D721Med (cell line): ENCODE measurements around the gene PLCB4.
"Not testable (repeated sequence)": the region's sequence is repeated elsewhere in the genome, so short reads cannot be mapped to it uniquely, and the experiment has no call there.

Experiments
- DNase-seq: peaks from one replicate; pipeline ENCODE4 v3.0.0; 2011; ENCODE audit warnings: low spot score; ENCODE audit not compliant: insufficient read length
- FAIRE-seq: peaks from 2 replicates; lab custom pipeline; 2011; peaks lifted over from hg19 to GRCh38; lab: Jason Lieb, UNC
- TF ChIP-seq, protein P1 (sequence below): IDR thresholded peaks from 2 replicates; pipeline ENCODE4 v1.5.1; 2012; ENCODE audit warnings: mild to moderate bottlenecking, control low read depth; ENCODE audit not compliant: insufficient read depth; ENCODE audit errors: missing control alignments

Gene PLCB4

GRCh38 chr20:9145142-9145541 is 76.3 kb downstream of the PLCB4 start:
- TF ChIP-seq, protein P1, sequence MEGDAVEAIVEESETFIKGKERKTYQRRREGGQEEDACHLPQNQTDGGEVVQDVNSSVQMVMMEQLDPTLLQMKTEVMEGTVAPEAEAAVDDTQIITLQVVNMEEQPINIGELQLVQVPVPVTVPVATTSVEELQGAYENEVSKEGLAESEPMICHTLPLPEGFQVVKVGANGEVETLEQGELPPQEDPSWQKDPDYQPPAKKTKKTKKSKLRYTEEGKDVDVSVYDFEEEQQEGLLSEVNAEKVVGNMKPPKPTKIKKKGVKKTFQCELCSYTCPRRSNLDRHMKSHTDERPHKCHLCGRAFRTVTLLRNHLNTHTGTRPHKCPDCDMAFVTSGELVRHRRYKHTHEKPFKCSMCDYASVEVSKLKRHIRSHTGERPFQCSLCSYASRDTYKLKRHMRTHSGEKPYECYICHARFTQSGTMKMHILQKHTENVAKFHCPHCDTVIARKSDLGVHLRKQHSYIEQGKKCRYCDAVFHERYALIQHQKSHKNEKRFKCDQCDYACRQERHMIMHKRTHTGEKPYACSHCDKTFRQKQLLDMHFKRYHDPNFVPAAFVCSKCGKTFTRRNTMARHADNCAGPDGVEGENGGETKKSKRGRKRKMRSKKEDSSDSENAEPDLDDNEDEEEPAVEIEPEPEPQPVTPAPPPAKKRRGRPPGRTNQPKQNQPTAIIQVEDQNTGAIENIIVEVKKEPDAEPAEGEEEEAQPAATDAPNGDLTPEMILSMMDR: no peak

DNA sequence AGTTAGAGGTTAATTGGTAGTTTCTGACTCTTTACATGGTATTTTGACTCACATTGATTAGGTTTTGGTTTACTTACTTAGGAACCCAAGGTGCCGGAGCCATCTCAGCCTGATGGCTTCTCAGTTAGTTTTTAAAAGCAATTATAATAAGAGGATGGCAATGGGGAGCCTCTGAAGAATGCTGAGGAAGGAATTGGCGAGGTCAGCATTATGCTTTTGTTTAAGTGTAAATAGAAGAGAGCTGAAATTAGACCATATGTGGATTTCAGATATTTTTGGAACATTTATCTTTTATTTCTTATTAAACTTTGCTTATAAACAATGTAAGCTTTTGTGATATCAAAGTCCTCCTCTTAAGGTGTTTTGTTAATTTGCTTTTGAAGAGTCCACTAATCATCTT is 77.8 kb downstream of the PLCB4 start:
- FAIRE-seq: no peak

More at GRCh38 chr20:9145142-9145541, 76.3 kb downstream of the PLCB4 start:
- FAIRE-seq (no peak), DNase-seq (no peak)

GRCh38 chr20:9147547-9148024 is 78.7 kb downstream of the PLCB4 start:
- FAIRE-seq: no peak
- TF ChIP-seq, protein P1: no peak
- no peak for DNase-seq

More for the DNA sequence above, 77.8 kb downstream of the PLCB4 start:
- no peak for DNase-seq
- TF ChIP-seq, protein P1: no peak

- DNase-seq: no peak
- no peak for FAIRE-seq
- TF ChIP-seq, protein P1: no peak
These were observed 79.4 kb downstream of the PLCB4 start for GRCh38 chr20:9148291-9148690.

GRCh38 chr20:9149087-9149486 is 80.2 kb downstream of the PLCB4 start:
- FAIRE-seq (no peak), DNase-seq (no peak)
- TF ChIP-seq, protein P1: no peak

DNA sequence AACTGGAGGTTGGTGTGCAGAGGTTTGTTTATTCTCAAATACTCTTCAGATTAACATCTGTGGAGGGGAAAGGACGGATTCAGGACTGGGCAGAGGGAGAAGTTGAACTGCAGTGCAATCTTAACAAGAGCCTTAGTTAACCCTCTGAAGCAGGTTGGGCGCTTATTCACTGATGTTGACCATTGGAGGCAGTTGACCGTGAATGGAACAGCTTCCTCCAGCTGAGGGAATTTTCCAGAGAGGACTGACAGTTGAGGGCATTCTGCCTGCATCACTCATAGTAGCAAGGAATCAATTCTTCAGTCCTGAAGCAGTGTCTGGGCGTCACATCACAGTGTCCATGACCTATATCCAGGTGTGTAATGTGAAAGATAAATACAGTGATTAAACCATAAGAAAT is 80.9 kb downstream of the PLCB4 start:
- FAIRE-seq: no peak
- TF ChIP-seq, protein P1: no peak
- DNase-seq: no peak

DNA sequence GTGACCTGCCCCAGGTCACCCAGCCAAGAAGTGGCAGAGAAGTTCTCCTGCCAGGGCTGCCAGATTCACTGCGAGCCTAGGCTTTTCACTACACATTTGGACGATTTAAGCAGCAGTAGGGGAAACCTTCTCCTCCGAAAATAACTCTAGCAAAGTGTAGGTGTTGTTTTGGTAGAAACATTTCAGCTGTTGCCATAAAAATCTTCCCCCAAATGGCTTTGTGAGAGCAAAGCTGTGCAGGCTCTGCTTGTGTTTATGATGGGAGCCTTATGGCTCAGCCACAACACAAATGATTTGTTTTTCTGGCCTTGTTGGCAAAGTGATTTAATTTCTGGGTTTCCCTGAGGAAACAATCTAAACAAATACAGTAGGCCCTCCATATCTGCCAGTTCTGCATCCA is 81.8 kb downstream of the PLCB4 start:
- FAIRE-seq (no peak), DNase-seq (no peak)
- TF ChIP-seq, protein P1: no peak

GRCh38 chr20:9152139-9152538 is 83.3 kb downstream of the PLCB4 start:
- FAIRE-seq, DNase-seq: not testable (repeated sequence)
